Tibial nerve (tissue), 4 donors: ENCODE data around the gene GPC6. TPM values are rescaled to one million over a fixed set of nuclear protein-coding genes. Genes with fewer than 3 reads are reported as not detected.

ENCODE experiments used
- DNase-seq, 2 donors: peaks; one replicate each; pipeline ENCODE4 v3.0.0-alpha.2; 2019; ENCODE audit warnings: low spot score in 2 of 2
- H3K27ac ChIP-seq, 4 donors: fragments of 200-600 bp; sonication (generic) in 3 of 4; one replicate each; pipeline ENCODE4 v1.5.1; 2017 to 2019; ENCODE audit warnings: mild to moderate bottlenecking in 1 of 4
- H3K27me3 ChIP-seq, 2 donors: fragments of 200-600 bp; sonication (generic) in 1 of 2; one replicate each; pipeline versions ENCODE4 v1.5.1 to v1.6.0; 2017 to 2019
- H3K36me3 ChIP-seq, 3 donors: fragments of 200-600 bp; sonication (generic); one replicate each; pipeline ENCODE4 v1.5.1; 2018 to 2019
- H3K4me1 ChIP-seq, 4 donors: fragments of 200-600 bp; sonication (generic) in 3 of 4; one replicate each; pipeline ENCODE4 v1.5.1; 2017 to 2019
- H3K4me3 ChIP-seq, 4 donors: fragments of 200-600 bp; sonication (generic) in 3 of 4; one replicate each; pipeline ENCODE4 v1.5.1; 2017 to 2019; ENCODE audit warnings: mild to moderate bottlenecking in 1 of 4, moderate library complexity in 1 of 4
- H3K9me3 ChIP-seq, 4 donors: fragments of 200-600 bp; sonication (generic) in 3 of 4; one replicate each; pipeline ENCODE4 v1.5.1; 2017 to 2019
- CTCF ChIP-seq, 5 experiments: fragments of 200-600 bp in 3 of 5; fragments of 450-650 bp in 2 of 5; sonication (generic) in 3 of 5; IDR thresholded peaks; one replicate each; pipeline ENCODE4 v1.5.1; 2016 to 2019; ENCODE audit warnings: antibody characterized with exemption in 5 of 5, mild to moderate bottlenecking in 3 of 5, moderate library complexity in 2 of 5
- EP300 ChIP-seq, 2 donors: sonication (generic); formaldehyde crosslinking; IDR thresholded peaks; one replicate each; pipeline ENCODE4 v1.6.1; 2017; ENCODE audit warnings: antibody characterized with exemption in 2 of 2, mild to moderate bottlenecking in 1 of 2
- POLR2A ChIP-seq, 2 donors: fragments of 450-650 bp; IDR thresholded peaks; one replicate each; pipeline ENCODE4 v1.6.1; 2017; ENCODE audit warnings: antibody characterized with exemption in 2 of 2, mild to moderate bottlenecking in 2 of 2, moderate library complexity in 2 of 2
- WGBS, 2 donors: methylation state at CpG; one replicate each; pipeline ENCODE4 v1.1.5; 2018; 5-methylcytosine and 5-hydroxymethylcytosine counted together
- total RNA-seq, 4 donors: library from RNA; depleted of rRNA; stranded (reverse); fragments of >200 nt; gene quantifications; one replicate each; pipeline ENCODE4 v1.1.0, GENCODE V29; 2016

Gene GPC6
- total RNA-seq, 4 donors from 2014 or later, result 21.9 to 39.5 (median 29.8) TPM

- no peaks in the 10 kb centered on the region for H3K27me3 ChIP-seq
- H3K36me3 ChIP-seq, result no peaks in the 10 kb centered on the region
- H3K4me1 ChIP-seq, result peaks cover 0 to 7% (median 0%) of the 10 kb centered on the region in 4 donors
- no peak for DNase-seq
- H3K9me3 ChIP-seq, result no peaks in the 10 kb centered on the region
- H3K4me3 ChIP-seq, result no peak overlapping the region
- 67 to 73% methylated on average over 3 of the region's 3 CpGs for WGBS, 2 donors
- no peak overlapping the region for H3K27ac ChIP-seq
- TF ChIP-seq POLR2A (IDR thresholded peaks at IDR 0.05) (no peak), EP300 (IDR thresholded peaks at IDR 0.05) (no peak), CTCF (IDR thresholded peaks at IDR 0.05) (no peak)
Measured at GRCh38 chr13:93977986-93978385, 751.4 kb downstream of the GPC6 start.

GRCh38 chr13:93981426-93981977 is 754.9 kb downstream of the GPC6 start:
- 77 to 84% methylated on average over 1 of the region's 1 CpG for WGBS, 2 donors
- H3K36me3 ChIP-seq, result no peaks in the 10 kb centered on the region
- no peaks in the 10 kb centered on the region for H3K27me3 ChIP-seq
- DNase-seq, result no peak
- no peak overlapping the region for H3K27ac ChIP-seq
- H3K4me3 ChIP-seq, result no peak overlapping the region
- H3K9me3 ChIP-seq, result no peaks in the 10 kb centered on the region
- TF ChIP-seq POLR2A (IDR thresholded peaks at IDR 0.05) (no peak), EP300 (IDR thresholded peaks at IDR 0.05) (no peak)
- peaks cover 0 to 7% (median 0%) of the 10 kb centered on the region in 4 donors for H3K4me1 ChIP-seq

- TF ChIP-seq POLR2A (IDR thresholded peaks at IDR 0.05), result no peak
- TF ChIP-seq CTCF (IDR thresholded peaks at IDR 0.05), result no peak
- TF ChIP-seq EP300 (IDR thresholded peaks at IDR 0.05), result no peak
- no peaks in the 10 kb centered on the region for H3K36me3 ChIP-seq
- H3K4me1 ChIP-seq, result peaks cover 0 to 7% (median 0%) of the 10 kb centered on the region in 4 donors
- 58 to 69% methylated on average over 5 of the region's 5 CpGs for WGBS, 2 donors
- H3K4me3 ChIP-seq, result no peak overlapping the region
- H3K27ac ChIP-seq, result no peak overlapping the region
- no peaks in the 10 kb centered on the region for H3K9me3 ChIP-seq
- H3K27me3 ChIP-seq, result no peaks in the 10 kb centered on the region
- DNase-seq, result no peak
Measured at GRCh38 chr13:93982179-93982918, 755.7 kb downstream of the GPC6 start.

- 89 to 90% methylated on average over 1 of the region's 1 CpG for WGBS, 2 donors
- H3K27me3 ChIP-seq, result no peaks in the 10 kb centered on the region
- TF ChIP-seq POLR2A (IDR thresholded peaks at IDR 0.05) (no peak), CTCF (IDR thresholded peaks at IDR 0.05) (no peak), EP300 (IDR thresholded peaks at IDR 0.05) (no peak)
- H3K9me3 ChIP-seq, result no peaks in the 10 kb centered on the region
- H3K27ac ChIP-seq, result no peak overlapping the region
- H3K36me3 ChIP-seq, result no peaks in the 10 kb centered on the region
- peaks cover 0 to 7% (median 0%) of the 10 kb centered on the region in 4 donors for H3K4me1 ChIP-seq
- no peak for DNase-seq
- no peak overlapping the region for H3K4me3 ChIP-seq
Measured at GRCh38 chr13:93984052-93984451, 757.4 kb downstream of the GPC6 start.

GRCh38 chr13:93984876-93985275 is 758.3 kb downstream of the GPC6 start:
- Histone ChIP-seq H3K27me3 (no peaks in the 10 kb centered on the region), H3K27ac (no peak overlapping the region), H3K36me3 (no peaks in the 10 kb centered on the region), H3K4me1 (peaks cover 0 to 7% (median 0%) of the 10 kb centered on the region in 4 donors), H3K4me3 (no peak overlapping the region), H3K9me3 (no peaks in the 10 kb centered on the region)
- TF ChIP-seq CTCF (IDR thresholded peaks at IDR 0.05) (no peak), POLR2A (IDR thresholded peaks at IDR 0.05) (no peak), EP300 (IDR thresholded peaks at IDR 0.05) (no peak)
- DNase-seq, result no peak
- 92 to 93% methylated on average over 5 of the region's 5 CpGs for WGBS, 2 donors
